ENCODE measurements around the gene GPAM. TPM values are rescaled to one million over a fixed set of nuclear protein-coding genes. Genes with fewer than 3 reads are reported as not detected.

The GPAM gene
- total and polyA plus RNA-seq, 2 donors from 2014 or later: 4.0 to 9.9 TPM

GRCh38 chr10:112213098-112213823 is 29.7 kb upstream of the GPAM start:
- Histone ChIP-seq H3K9me3 (ENCODE audit: control insufficient read depth in 2 of 3, insufficient read depth in 1 of 3, low read length in 3 of 3) (no peaks in the 10 kb centered on the region), H3K4me1 (ENCODE audit: control insufficient read depth in 2 of 3, insufficient read depth in 2 of 3, low read depth in 1 of 3, low read length in 3 of 3) (peaks cover 0 to 3% (median 0%) of the 10 kb centered on the region in 3 donors), H3K9ac (ENCODE audit: low read length in 3 of 3) (no peak overlapping the region), H3K27ac (ENCODE audit: low read depth in 2 of 2, low read length in 2 of 2) (no peak overlapping the region), H3K36me3 (ENCODE audit: control insufficient read depth in 2 of 3, insufficient read depth in 3 of 3, low read length in 3 of 3) (no peaks in the 10 kb centered on the region), H3K4me3 (ENCODE audit: low read length in 3 of 3) (no peak overlapping the region), H3K27me3 (ENCODE audit: control insufficient read depth, insufficient read depth, low read length) (no peaks in the 10 kb centered on the region)
- DNase-seq (no peak), FAIRE-seq (no peak)
- TF ChIP-seq CTCF (IDR thresholded peaks at IDR 0.05; ENCODE audit: borderline replicate concordance, extremely low read depth, insufficient read depth): no peak
- intact Hi-C loops (cut with DNase I): no loop called here

GRCh38 chr10:112210666-112211065 is 27.1 kb upstream of the GPAM start:
- no peak for DNase-seq
- Histone ChIP-seq H3K27ac (ENCODE audit: low read depth in 2 of 2, low read length in 2 of 2) (no peak overlapping the region), H3K27me3 (ENCODE audit: control insufficient read depth, insufficient read depth, low read length) (no peaks in the 10 kb centered on the region), H3K36me3 (ENCODE audit: control insufficient read depth in 2 of 3, insufficient read depth in 3 of 3, low read length in 3 of 3) (no peaks in the 10 kb centered on the region), H3K9me3 (ENCODE audit: control insufficient read depth in 2 of 3, insufficient read depth in 1 of 3, low read length in 3 of 3) (no peaks in the 10 kb centered on the region), H3K4me3 (ENCODE audit: low read length in 3 of 3) (no peak overlapping the region), H3K4me1 (ENCODE audit: control insufficient read depth in 2 of 3, insufficient read depth in 2 of 3, low read depth in 1 of 3, low read length in 3 of 3) (peaks cover 0 to 3% (median 0%) of the 10 kb centered on the region in 3 donors), H3K9ac (ENCODE audit: low read length in 3 of 3) (no peak overlapping the region)
- intact Hi-C loops (cut with DNase I): no loop called here
- no peak for TF ChIP-seq CTCF (IDR thresholded peaks at IDR 0.05; ENCODE audit: borderline replicate concordance, extremely low read depth, insufficient read depth)
- FAIRE-seq: no peak

- no peaks in the 10 kb centered on the region for H3K27me3 ChIP-seq (ENCODE audit: control insufficient read depth, insufficient read depth, low read length)
- H3K27ac ChIP-seq (ENCODE audit: low read depth in 2 of 2, low read length in 2 of 2): no peak overlapping the region
- no peak for TF ChIP-seq CTCF (IDR thresholded peaks at IDR 0.05; ENCODE audit: borderline replicate concordance, extremely low read depth, insufficient read depth)
- H3K9ac ChIP-seq (ENCODE audit: low read length in 3 of 3): no peak overlapping the region
- no peaks in the 10 kb centered on the region for H3K36me3 ChIP-seq (ENCODE audit: control insufficient read depth in 2 of 3, insufficient read depth in 3 of 3, low read length in 3 of 3)
- no peaks in the 10 kb centered on the region for H3K9me3 ChIP-seq (ENCODE audit: control insufficient read depth in 2 of 3, insufficient read depth in 1 of 3, low read length in 3 of 3)
- no peak overlapping the region for H3K4me3 ChIP-seq (ENCODE audit: low read length in 3 of 3)
- no peak for FAIRE-seq
- DNase-seq: peak; percentile 21 to 73 (median 37)
- H3K4me1 ChIP-seq (ENCODE audit: control insufficient read depth in 2 of 3, insufficient read depth in 2 of 3, low read depth in 1 of 3, low read length in 3 of 3): peaks cover 0 to 3% (median 0%) of the 10 kb centered on the region in 3 donors
- intact Hi-C loops (cut with DNase I): no loop called here
These were observed 26.1 kb upstream of the GPAM start for GRCh38 chr10:112209684-112210131.
